HG02610 (cell line): ENCODE results near the gene HPS1.
"Not testable (repeated sequence)": the region's sequence is repeated elsewhere in the genome, so short reads cannot be mapped to it uniquely, and the experiment has no call there.

ENCODE experiments used
- ATAC-seq: cut with Tn5 transposase; IDR thresholded peaks from one replicate; pipeline ENCODE4 v1.9.1; 2021; ENCODE audit warnings: mild to moderate bottlenecking, moderate library complexity; ENCODE audit not compliant: unreplicated experiment

The HPS1 gene

DNA sequence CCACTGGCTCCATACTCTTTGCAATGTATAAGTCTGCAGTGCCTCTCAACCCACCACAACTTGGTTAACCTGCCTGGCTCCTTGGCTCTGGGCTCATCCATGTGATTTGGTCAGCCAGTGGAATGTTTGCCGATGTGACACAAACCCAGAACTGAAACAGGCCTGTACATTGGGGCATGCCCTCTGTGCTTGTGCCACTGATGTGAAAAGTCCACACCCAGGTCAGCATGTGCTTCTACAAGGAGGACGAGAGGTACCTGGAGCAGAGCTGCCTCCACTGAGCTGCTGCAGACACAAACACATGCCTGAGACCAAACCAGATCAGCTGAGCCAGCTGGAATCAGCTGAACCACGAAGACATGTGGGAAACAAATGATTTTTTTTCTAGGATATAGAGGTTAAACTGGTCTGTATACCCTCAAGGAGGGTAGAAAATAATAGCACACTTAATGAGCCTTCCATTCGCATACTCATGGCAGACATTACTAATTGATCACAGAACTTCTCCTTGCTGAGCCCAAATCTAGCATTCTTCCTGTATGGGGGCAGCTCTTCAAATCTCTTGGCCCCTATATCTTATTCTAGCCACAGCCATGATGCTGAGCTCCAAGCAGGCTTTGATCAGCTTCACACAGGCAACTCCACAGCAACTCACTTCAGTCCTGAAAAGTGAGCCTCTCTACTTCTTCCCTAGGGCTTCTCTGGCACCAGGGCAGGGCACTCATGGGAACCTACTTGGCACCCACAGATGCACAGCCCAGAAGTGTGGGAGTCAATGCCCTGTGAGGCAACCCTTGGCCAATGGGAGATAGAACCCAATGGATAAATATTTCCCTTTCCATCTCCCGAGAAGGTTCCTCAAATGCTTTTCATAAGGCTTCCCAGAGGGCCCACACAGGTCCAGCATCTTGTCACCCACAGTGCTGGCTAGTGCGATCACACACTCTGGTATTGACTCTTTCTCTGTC lies 50.4 kb downstream of the HPS1 start:
- ATAC-seq, result no peak

DNA sequence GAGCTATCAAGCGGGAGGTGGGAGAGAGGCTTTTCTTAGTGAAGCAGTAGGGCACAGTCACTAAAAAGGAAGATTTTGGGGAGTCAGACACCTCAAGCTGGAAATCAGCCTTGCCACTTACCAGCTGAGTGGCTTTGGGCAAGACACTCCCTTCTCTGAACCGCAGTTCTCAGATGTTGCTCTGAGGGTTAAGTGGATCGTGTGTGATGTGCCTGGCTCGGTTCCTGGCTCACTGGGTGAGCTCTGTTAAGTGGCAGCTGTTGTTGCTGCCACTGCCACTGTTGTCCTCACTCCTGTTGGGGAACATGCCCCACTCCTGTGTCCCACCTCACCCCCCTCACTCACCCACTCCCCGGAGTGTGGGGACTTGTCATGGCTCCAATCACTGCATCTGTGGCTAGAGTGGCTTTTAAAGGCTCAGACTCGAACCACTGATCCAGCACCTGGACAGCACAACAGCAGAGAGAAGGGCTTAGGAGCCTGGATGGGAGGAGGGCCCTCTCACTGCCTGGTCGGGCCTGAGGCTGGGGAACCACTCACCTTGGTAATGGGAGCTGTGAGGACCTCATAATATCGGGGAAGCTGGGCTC lies 51.8 kb downstream of the HPS1 start:
- ATAC-seq, result no peak

DNA sequence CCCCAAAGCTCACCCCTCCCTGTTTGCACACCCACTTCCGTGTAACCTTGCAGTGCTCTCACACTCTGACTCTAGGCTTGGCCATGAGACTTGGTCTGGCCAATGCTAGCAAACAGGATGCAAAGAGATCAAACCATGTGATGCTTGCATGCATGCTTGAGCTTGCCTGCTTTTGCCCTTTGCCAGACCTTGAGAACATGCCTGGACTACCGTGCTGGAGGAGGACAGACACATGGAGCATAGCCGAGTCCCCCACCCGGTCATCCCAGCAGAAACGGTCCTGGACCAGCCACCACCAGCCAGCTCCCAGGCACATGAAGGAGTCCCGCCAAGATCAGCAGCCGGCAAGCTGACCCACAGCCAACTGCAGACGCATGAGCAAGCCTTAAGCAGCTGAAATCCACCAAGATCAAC lies 55.1 kb downstream of the HPS1 start:
- ATAC-seq, result no peak

DNA sequence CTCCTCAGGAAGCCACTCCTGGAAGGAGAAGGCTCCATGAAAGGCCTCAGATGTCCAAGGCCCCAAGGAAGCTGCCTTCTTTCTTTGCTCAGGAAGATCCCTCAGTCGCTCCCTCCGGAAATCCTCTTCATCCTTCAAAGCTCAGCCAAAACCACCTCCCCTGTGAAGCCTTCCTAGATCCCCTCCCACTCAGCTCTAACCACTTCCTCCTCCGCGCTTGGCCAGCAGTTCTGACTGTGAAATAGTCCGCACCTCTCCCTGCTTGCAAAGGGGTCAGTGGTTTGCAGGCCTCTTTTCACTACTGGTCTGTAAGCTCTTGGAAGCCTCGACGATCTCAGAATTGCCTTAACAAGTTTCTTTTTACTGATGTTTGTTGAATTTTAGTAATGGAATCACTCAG lies 55.7 kb downstream of the HPS1 start:
- ATAC-seq, result no peak

DNA sequence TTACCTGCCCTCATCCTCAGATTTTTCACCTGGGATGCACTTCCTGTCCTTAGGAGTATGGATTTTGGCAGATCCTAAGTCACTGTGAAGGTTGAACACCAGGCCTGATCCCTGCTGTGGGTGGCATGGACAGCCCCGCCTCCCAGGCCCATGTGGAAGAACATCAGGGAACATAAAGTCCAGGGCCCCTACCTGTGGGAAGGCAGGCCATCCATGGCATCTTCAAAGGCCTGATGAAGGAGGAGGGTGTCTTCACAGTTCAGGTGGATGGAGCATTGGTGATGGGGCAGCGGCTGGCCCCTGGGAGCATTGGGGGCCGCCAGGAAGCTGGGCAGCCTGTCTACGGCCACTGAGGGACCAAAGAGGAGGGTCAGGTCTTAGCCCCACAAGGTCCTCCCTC lies 56.3 kb downstream of the HPS1 start:
- no peak for ATAC-seq

DNA sequence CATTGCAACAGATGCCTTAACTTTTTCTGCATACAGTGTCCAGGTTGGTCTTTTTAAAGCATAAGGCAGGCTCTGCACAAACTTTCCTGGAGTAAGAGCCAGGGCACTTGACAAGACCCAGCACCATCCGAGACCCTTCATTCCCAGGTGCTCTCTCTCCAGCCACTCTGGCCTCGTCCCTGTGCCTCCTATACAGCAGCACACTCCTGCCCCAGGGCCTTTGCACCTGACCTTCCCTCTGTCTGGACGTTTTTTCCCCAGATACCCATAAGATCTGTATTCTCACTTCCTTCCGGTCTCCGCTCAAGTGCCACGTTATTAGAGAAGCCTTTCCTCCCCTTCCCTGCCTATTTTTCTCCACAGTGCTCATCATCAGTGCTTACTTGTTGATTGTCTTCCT lies 57.3 kb downstream of the HPS1 start:
- no peak for ATAC-seq

DNA sequence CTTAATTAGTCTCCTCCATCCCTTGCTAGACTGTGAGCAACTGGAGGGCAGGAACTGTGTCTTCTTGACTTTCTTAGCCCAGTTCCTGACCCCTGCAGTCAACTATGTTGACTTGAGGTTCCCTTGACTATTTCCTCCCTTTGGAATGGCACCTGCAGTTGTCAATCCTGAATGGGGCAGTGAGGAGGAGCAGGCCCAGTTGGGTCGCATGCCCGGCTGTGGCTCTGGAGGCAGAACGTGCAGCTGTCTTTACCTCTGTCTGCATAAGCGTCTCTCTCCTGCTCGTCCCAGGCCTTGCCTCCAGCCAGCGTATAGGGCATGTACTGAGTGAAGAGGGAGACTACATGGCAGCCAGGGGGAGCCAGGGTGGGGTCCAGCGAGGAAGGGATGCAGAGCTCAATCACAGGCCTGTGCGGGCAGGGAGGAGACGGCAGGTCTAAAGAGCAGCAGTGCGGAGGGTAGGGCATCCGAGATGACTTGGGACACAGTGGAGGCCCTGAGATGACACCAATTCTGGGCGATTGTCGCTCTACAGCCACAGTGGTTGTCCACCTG lies 58.6 kb downstream of the HPS1 start:
- no peak for ATAC-seq

DNA sequence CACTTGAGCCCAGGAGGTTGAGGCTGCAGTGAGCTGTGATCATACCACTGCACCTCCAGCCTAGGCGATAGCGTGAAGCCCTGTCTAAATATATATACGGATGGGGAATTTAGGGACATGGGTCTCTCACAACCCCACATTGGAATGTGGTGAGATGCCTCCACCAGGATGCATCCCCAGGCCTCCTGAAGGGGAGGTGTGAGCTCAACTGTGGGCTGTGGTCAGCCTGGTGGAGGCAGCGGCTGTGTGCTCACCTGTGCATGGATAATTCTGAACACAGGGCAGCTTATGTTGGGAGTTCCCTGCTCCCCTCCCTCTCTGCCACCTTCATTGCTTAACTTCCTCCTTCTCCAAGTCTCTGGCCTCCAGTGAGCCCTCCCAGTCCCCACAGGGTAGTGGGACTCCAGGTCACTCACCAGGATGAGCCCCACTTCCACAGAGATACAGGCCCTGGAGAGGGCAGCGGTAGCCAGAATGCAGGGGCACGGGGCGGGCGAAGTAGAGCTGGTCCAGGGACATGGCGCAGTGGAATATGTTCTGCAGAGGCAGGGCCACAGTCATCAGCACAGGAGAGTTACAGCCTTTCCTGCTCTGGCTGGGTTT lies 62.1 kb downstream of the HPS1 start:
- ATAC-seq, result no peak

DNA sequence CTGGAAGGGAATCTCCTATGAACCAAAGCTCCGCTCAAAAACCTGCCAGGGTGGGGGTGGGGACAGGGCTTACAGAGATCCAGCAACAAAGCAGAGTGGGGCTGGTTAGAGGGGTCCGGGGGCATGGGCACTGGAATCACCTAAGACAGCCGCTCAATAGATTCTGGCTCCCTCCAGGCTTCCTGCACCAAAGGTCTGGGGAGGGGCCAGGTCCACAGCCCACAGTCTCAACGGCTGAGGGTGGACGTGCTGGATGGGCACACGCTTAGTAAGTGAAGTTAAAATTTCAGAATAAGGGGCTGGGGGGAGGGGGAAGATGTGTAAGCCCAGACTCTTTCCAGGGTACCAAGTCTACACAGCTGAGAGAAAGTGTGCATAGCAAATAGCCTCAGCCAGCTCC lies 62.9 kb downstream of the HPS1 start:
- no peak for ATAC-seq

DNA sequence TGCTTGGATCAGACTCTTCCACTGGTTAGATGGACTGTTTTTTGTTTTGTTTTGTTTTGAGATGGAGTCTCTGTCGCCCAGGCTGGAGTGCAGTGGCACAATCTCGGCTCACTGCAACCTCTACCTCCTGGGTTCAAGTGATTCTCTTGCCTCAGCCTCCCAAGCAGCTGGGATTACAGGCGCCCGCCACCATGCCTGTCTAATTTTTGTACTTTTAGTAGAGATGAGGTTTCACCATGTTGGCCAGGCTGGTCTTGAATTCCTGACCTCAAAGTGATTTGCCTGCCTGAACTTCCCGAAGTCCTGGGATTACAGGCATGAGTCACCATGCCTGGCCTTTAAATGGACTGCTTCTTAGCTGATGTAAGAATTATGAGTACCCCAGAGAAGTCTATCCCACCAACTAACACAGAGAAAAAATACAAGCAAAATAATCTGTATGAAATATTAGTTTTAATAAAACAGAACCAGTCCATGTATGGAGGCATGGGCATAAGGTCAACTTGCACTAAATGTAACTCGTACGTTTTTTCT lies 63.5 kb downstream of the HPS1 start:
- not testable (repeated sequence) for ATAC-seq

DNA sequence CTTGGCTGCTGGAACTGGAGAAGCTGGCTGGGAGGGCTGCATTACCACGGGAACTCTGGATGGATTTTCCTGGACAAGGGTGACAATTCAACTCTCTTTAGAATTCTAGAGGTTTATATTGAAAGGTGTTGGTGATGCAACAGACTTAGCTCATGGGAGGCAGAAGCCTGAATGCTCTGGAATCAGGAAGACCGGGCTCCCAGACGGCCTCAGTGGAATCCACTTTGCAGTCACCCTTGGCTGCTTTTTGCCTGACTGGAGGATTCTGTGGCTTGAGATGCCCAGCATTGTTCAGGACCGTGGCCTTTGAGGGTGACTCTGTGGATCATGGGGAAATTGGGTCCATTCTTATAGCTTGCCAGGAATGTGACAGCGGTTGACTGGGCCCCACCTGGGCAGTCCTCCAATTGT lies 64.0 kb downstream of the HPS1 start:
- ATAC-seq, result no peak

DNA sequence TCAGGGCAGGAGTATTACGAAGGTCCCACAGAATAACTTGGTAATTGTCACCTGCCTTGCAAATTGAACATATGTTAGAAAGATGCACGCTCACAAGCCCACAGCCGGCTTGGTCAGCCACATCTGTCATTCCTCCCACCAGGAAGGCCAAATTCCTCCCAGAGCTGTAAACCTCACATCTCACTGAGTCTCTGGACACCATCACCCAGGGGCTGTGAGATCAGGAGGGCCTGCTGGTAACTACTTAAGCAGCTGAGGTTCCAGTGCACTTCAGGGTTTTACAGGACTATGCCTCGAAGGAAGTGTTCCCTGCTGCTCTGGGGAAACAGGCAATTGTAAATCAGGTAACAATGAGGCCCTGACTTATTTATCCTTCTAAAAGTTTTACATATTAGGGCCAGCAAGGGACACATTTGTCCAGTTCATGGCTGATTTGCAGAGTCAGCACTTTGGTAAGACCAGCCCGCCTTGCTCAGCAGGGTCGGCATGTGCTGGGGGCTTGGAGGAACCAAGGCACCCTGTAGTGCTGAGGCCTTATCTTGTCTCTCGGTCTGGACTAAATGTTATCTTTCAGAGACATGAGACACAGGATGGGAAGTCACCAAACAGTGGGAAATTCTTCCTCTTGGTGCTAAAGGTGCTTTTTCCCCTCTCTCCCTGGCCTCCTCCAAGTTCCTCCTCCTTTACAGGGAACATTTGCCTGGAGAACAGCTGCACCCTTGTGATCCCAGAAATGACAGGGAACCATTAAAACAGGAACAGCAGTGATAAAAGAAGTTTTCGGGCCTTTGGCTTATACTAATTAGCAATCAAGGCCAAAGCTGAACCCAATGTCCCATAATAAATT lies 66.0 kb downstream of the HPS1 start:
- ATAC-seq, result no peak

DNA sequence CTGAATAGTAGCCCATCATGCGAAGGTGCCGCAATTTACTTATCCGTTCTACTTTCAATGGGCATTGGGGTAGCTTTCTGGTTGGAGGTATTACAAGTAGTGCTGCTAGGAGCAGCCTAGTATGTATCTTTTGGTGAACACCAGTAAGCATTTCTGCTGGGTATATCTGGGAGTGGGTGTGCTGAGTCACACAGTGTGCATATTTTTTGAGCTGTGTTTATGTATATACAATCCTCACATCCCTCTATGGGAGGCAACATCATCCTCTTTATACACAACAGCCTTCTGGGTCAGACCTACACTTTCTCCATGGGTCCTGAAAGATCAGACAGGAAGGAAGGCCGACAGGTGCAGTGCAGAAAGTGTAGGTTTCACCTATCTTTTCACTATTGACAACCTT lies 68.0 kb downstream of the HPS1 start:
- no peak for ATAC-seq

DNA sequence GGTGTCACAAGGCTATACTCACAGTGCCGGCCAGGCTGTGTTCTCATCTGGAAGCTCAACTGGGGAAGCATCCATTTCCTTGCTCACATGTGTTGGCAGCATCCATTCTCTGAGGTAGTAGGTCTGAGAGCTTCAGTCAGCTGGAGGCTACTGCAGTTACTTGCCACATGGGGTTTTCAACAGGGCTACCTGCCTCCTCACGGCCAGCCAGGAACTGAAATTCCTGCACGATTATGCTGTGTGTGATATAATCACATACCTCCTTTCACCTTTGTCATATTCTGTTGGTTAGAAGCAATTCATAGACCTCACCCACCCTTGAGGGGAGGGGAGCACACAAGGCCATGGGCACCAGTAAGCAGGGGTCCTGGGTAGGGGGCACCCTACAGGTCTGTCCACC lies 69.2 kb downstream of the HPS1 start:
- ATAC-seq, result no peak

DNA sequence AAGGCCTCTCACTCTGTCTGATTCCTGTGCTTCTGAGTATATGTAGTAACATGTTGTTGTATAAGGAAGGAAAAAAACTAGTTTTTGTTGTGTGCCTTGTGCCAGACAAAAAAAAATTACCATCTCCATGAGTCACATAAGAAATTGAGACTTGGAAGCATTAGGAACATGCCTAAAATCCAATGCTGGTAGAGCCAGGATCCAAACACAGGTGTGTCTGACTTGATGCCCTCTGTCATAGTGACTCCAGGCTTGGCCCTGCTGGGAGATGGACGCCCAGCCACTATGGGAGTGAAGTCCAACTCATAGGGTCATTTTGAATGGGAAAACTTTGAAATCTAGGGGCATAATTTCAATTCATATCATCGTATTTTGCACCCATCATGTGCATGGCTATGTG lies 69.7 kb downstream of the HPS1 start:
- no peak for ATAC-seq

DNA sequence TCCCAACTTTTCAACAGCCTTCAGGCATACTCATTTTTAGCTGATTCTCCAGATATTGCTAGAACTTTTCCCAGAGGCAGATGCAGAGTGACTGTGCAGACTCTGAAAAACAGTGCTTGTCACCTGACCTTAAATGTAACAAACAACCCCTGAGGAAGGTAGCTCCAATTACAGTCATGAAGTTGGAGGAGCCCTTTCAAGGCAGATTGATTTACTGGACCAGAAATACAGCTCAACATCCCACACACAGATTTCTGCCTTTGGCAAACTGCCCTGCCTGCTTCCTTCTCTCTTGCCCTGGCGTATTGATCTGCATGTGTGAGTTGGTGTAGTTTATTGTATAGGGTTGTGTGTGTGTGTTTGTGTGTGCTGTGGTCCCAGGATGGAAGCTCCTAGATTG lies 70.2 kb downstream of the HPS1 start:
- no peak for ATAC-seq

DNA sequence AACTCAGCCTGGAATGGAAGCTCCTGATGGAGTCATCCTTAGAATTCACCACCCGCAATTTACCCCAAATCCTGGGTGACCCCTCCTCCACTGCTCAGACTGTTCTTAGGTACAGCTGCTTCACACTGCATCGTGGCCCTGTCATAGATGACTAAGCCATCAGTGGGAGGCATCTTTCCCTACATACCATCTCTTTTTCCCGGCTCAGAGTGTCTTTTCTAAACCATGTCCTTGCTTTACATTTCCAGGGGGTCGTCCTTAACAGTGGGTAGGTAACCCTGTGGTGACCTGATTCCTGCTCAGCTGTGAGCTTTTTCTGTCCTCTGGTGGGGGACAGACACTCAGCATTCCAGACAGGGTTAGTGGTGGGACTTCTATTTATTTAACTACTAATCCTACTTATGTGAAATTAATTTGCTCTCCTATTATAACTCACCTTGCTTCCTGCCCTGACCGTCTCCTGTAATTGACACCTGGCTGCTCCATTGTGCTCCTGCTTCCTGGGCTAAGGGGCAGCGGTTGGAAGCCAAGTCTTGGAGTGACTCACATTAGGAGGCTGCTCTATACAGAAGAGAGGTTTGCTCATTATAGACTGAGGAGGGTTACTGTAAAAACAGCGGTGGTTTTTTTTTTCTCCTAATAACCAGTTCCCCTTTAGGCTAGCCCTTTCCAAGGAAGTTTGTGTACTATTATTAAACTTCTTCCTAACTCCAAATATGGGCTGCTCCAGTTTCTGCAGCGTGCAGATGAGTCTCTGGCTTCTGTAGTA lies 72.3 kb downstream of the HPS1 start:
- ATAC-seq, result no peak

DNA sequence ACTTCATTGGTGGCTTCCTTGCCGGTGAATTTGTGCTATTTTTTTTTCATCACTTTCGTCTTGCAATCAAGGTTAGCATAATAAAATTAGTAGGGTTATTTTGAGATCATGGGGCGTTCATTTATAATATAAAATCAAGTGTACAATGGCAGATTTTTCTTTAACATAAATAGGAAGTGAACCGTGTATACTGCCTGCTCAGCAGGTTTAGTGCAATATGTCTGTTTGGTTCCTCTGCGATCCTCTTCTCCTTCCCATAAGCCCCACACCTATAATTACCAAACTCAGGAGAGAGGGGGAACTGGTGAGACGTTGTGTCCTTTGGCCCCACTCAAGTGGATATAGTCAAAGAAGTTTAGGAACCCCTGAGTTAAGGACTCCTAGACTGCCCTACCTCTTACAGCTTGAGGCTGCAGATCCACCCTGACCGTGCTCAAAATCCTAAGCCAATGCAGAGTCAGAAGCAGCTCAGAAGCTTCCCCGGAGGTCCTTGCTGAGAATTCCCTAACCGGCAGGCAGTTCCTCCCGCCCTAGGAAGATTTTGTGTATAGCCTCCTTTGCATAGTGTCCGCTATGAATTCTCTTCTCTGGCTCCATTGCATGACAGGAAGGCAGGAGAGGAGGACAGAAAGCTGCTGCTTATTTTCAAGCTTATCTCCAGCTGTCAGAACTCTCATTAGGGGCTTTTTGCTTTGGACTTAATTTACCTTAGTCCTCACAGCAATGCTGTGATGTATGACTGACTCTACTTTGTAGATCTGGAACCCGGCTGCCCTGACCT lies 73.3 kb downstream of the HPS1 start:
- no peak for ATAC-seq
